Trophoblast cell (in vitro differentiated cells and primary cell): ENCODE results near the gene TENM4.

ENCODE experiments used
- DNase-seq, 2 donors: peaks; one replicate each; pipeline ENCODE4 v3.0.0-alpha.2; 2016
- H2AFZ ChIP-seq: 2 replicates; pipeline ENCODE4 v1.6.1; 2013; ENCODE audit warnings: low read length, moderate library complexity, mild to moderate bottlenecking; ENCODE audit not compliant: insufficient read depth, poor library complexity
- H2AK5ac ChIP-seq: 2 replicates; pipeline ENCODE4 v1.6.1; 2013; ENCODE audit warnings: mild to moderate bottlenecking, low read length
- H2BK120ac ChIP-seq: 2 replicates; pipeline ENCODE4 v1.6.1; 2013; ENCODE audit warnings: low read length, mild to moderate bottlenecking, moderate library complexity; ENCODE audit not compliant: insufficient read depth, poor library complexity
- H2BK12ac ChIP-seq: 2 replicates; pipeline ENCODE4 v1.6.1; 2013; ENCODE audit warnings: mild to moderate bottlenecking, low read length, moderate library complexity
- H2BK5ac ChIP-seq: 2 replicates; pipeline ENCODE4 v1.6.1; 2013; ENCODE audit warnings: low read length, low read depth, moderate library complexity, mild to moderate bottlenecking; ENCODE audit not compliant: poor library complexity
- H3K14ac ChIP-seq: 2 replicates; pipeline ENCODE4 v1.6.1; 2013; ENCODE audit warnings: mild to moderate bottlenecking, low read length
- H3K18ac ChIP-seq: 2 replicates; pipeline ENCODE4 v1.6.1; 2013; ENCODE audit warnings: mild to moderate bottlenecking, low read length
- H3K23ac ChIP-seq: 2 replicates; pipeline ENCODE4 v1.6.1; 2013; ENCODE audit warnings: low read length
- H3K27ac ChIP-seq: 2 replicates; pipeline ENCODE4 v1.5.1; 2013; ENCODE audit warnings: low read depth, mild to moderate bottlenecking, inconsistent platforms, low read length, moderate library complexity
- H3K27me3 ChIP-seq: 2 replicates; pipeline ENCODE4 v1.6.1; 2013; ENCODE audit warnings: inconsistent platforms, mild to moderate bottlenecking, low read length, moderate library complexity; ENCODE audit not compliant: insufficient read depth
- H3K36me3 ChIP-seq, 2 experiments: 1 replicate in 1 of 2; 2 replicates in 1 of 2; pipeline ENCODE4 v1.6.1; 2013; ENCODE audit warnings: low read length in 2 of 2, mild to moderate bottlenecking in 2 of 2, moderate library complexity in 1 of 2; ENCODE audit not compliant: insufficient read depth in 2 of 2, control insufficient read depth in 1 of 2
- H3K4ac ChIP-seq: 2 replicates; pipeline ENCODE4 v1.6.1; 2013; ENCODE audit warnings: low read depth, mild to moderate bottlenecking, low read length, moderate library complexity
- H3K4me1 ChIP-seq, 2 experiments: 1 replicate in 1 of 2; 2 replicates in 1 of 2; pipeline ENCODE4 v1.6.1; 2013; ENCODE audit warnings: low read length in 2 of 2, mild to moderate bottlenecking in 2 of 2, moderate library complexity in 1 of 2; ENCODE audit not compliant: insufficient read depth in 2 of 2, control insufficient read depth in 1 of 2
- H3K4me2 ChIP-seq: 2 replicates; pipeline ENCODE4 v1.6.1; 2013; ENCODE audit warnings: inconsistent platforms, mild to moderate bottlenecking, low read length, moderate library complexity
- H3K4me3 ChIP-seq: 2 replicates; pipeline ENCODE4 v1.5.1; 2013; ENCODE audit warnings: mild to moderate bottlenecking, low read depth, low read length, inconsistent platforms
- H3K79me1 ChIP-seq: one replicate; pipeline ENCODE4 v1.6.1; 2013; ENCODE audit warnings: low read length
- H3K79me2 ChIP-seq: 2 replicates; pipeline ENCODE4 v1.6.1; 2013; ENCODE audit warnings: low read length, mild to moderate bottlenecking; ENCODE audit not compliant: control insufficient read depth, insufficient read depth, poor library complexity
- H3K9ac ChIP-seq: 2 replicates; pipeline ENCODE4 v1.6.1; 2013; ENCODE audit warnings: mild to moderate bottlenecking, low read length
- H3K9me3 ChIP-seq: 2 replicates; pipeline ENCODE4 v1.6.1; 2013; ENCODE audit warnings: low read depth, mild to moderate bottlenecking, control low read depth, inconsistent platforms, low read length; ENCODE audit not compliant: insufficient read depth
- H4K12ac ChIP-seq: 2 replicates; pipeline ENCODE4 v1.6.1; 2013; ENCODE audit warnings: low read depth, mild to moderate bottlenecking, low read length, moderate library complexity
- H4K8ac ChIP-seq: 2 replicates; pipeline ENCODE4 v1.6.1; 2013; ENCODE audit warnings: low read depth, mild to moderate bottlenecking, low read length, moderate library complexity
- H4K91ac ChIP-seq: one replicate; pipeline ENCODE4 v1.6.1; 2013; ENCODE audit warnings: low read depth, mild to moderate bottlenecking, low read length, moderate library complexity
- WGBS: extraction: QIAGEN DNeasy Blood & Tissue Kit; methylation state at CpG from one replicate; pipeline ENCODE4 v1.1.7; 2013; ENCODE audit warnings: missing lambda C conversion rate; ENCODE audit not compliant: insufficient read length, insufficient coverage; ENCODE audit errors: extremely low coverage; 5-methylcytosine and 5-hydroxymethylcytosine counted together

Gene TENM4

DNA sequence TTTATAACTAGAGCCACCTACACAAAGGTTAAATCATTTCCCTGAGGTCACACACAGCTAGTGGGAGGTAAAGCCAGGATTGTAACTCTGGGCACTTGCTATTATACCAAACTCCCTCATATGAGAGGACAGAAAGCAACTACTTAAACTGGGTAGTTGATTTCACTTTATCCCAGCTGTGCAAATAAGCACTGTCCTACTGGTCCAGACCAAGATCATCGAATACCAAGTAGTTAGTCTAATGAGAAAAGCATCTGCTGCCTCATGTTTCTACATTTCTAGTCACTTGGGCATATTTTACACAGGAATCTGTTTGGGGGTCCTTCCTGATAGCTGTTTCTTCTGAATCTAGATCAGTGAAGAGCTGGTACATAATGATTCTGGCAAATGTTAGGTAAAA is 687.5 kb downstream of the TENM4 start:
- H3K4me1 ChIP-seq = no peaks in the 10 kb centered on the region
- H3K18ac ChIP-seq = no peak overlapping the region
- H4K8ac ChIP-seq = no peak overlapping the region
- no CpG with 5 or more reads among the region's 1 CpG for WGBS
- no peaks in the 10 kb centered on the region for H3K79me2 ChIP-seq
- H4K12ac ChIP-seq = no peak overlapping the region
- no peak overlapping the region for H2BK5ac ChIP-seq
- no peak overlapping the region for H3K4me2 ChIP-seq
- no peak overlapping the region for H2BK12ac ChIP-seq
- H3K36me3 ChIP-seq = peaks cover 21 to 46% of the 10 kb centered on the region in 2 experiments
- H2AFZ ChIP-seq = no peak overlapping the region
- no peak overlapping the region for H3K14ac ChIP-seq
- no peak overlapping the region for H3K23ac ChIP-seq
- no peak overlapping the region for H2BK120ac ChIP-seq
- H2AK5ac ChIP-seq = no peak overlapping the region
- no peak overlapping the region for H3K27ac ChIP-seq
- no peak overlapping the region for H3K4me3 ChIP-seq
- no peaks in the 10 kb centered on the region for H3K27me3 ChIP-seq
- H3K9ac ChIP-seq = no peak overlapping the region
- H3K79me1 ChIP-seq = no peaks in the 10 kb centered on the region
- no peaks in the 10 kb centered on the region for H3K9me3 ChIP-seq
- DNase-seq = no peak
- no peak overlapping the region for H4K91ac ChIP-seq
- H3K4ac ChIP-seq = no peak overlapping the region

- no peaks in the 10 kb centered on the region for H3K4me1 ChIP-seq
- no CpG with 5 or more reads among the region's 2 CpGs for WGBS
- no peak overlapping the region for H3K4ac ChIP-seq
- H3K4me3 ChIP-seq = no peak overlapping the region
- no peaks in the 10 kb centered on the region for H3K27me3 ChIP-seq
- H3K14ac ChIP-seq = no peak overlapping the region
- no peak overlapping the region for H4K8ac ChIP-seq
- H3K18ac ChIP-seq = no peak overlapping the region
- H3K79me1 ChIP-seq = no peaks in the 10 kb centered on the region
- H4K91ac ChIP-seq = no peak overlapping the region
- no peak overlapping the region for H2AFZ ChIP-seq
- no peak overlapping the region for H2BK5ac ChIP-seq
- peaks cover 20 to 45% of the 10 kb centered on the region in 2 experiments for H3K36me3 ChIP-seq
- no peak overlapping the region for H2AK5ac ChIP-seq
- H3K79me2 ChIP-seq = no peaks in the 10 kb centered on the region
- no peak overlapping the region for H4K12ac ChIP-seq
- H3K23ac ChIP-seq = no peak overlapping the region
- H3K9ac ChIP-seq = no peak overlapping the region
- no peak overlapping the region for H2BK120ac ChIP-seq
- H3K9me3 ChIP-seq = no peaks in the 10 kb centered on the region
- no peak overlapping the region for H3K27ac ChIP-seq
- H3K4me2 ChIP-seq = no peak overlapping the region
- no peak overlapping the region for H2BK12ac ChIP-seq
- no peak for DNase-seq
These were observed 688.3 kb downstream of the TENM4 start for GRCh38 chr11:78752494-78752893.

DNA sequence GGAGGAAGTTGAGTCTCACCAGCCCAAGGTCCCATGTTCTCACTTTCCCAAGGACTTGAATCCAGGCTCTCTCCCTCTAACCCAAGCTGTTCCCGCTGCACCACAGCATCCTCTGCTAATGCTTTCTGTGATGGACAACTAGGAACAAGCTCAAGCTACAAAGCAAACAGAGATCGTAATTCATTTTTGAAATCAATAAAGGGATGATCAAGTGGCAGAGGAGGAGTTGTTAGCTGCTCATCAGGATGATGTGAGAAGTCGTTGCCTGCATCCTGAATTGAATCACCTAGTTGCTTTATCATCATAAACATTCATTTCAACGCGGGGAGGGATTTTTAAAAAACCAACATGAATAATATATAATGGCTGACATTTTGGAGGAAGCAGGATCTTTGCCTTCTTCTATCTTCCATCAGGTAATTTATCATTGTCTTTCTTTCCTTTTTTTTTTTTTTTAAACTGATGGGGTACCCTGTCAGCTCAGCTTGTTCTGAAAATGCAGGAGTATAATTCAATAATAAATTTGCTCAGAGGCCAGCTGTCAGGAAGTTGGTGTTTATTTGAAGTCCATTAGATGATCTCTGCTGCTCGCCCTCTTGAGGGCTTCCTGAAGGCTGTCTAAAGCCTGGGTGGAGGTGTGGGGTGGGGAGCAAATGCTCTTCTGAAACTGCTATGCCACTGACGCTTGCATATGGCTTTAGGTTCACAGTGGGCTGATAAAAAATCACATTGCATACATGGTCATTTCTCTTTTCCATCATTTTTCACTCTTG is 691.7 kb downstream of the TENM4 start:
- Histone ChIP-seq H2BK120ac (no peak overlapping the region), H3K9me3 (peaks cover 2% of the 10 kb centered on the region), H4K12ac (no peak overlapping the region), H4K8ac (no peak overlapping the region), H3K27ac (no peak overlapping the region), H3K4me1 (no peaks in the 10 kb centered on the region), H2AK5ac (no peak overlapping the region), H2BK5ac (no peak overlapping the region), H2AFZ (no peak overlapping the region), H3K79me2 (no peaks in the 10 kb centered on the region), H3K79me1 (no peaks in the 10 kb centered on the region), H3K18ac (no peak overlapping the region), H4K91ac (no peak overlapping the region), H3K14ac (no peak overlapping the region), H3K9ac (no peak overlapping the region), H3K4ac (no peak overlapping the region), H3K36me3 (peaks cover 14 to 33% of the 10 kb centered on the region in 2 experiments), H3K27me3 (no peaks in the 10 kb centered on the region), H3K4me3 (no peak overlapping the region), H3K4me2 (no peak overlapping the region), H3K23ac (no peak overlapping the region), H2BK12ac (no peak overlapping the region)
- no peak for DNase-seq
- WGBS = no CpG with 5 or more reads among the region's 7 CpGs

DNA sequence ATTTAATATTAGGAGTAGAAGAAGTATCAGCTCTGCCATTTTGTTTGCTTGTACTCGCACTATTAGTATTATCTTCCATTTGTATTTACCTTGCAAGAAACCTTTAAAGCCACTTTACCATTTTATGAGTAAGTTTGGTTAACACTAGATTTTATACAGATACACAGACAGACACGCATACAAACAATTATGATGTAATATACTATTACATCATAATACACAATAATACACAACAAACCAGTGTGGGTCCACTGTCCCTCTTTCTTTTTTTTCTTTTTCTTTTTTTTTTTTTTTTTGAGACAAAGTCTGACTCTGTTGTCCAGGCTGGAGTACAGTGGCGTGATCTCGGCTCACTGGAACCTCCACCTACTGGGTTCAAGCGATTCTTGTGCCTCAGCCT is 695.9 kb downstream of the TENM4 start:
- Histone ChIP-seq H4K91ac (no peak overlapping the region), H3K9me3 (peaks cover 2% of the 10 kb centered on the region), H3K79me1 (no peaks in the 10 kb centered on the region), H3K27me3 (no peaks in the 10 kb centered on the region), H3K9ac (no peak overlapping the region), H2BK120ac (no peak overlapping the region), H2AFZ (no peak overlapping the region), H3K36me3 (peaks cover 15 to 24% of the 10 kb centered on the region in 2 experiments), H3K4me2 (no peak overlapping the region), H3K79me2 (no peaks in the 10 kb centered on the region), H3K4ac (no peak overlapping the region), H2AK5ac (no peak overlapping the region), H3K27ac (no peak overlapping the region), H3K14ac (no peak overlapping the region), H3K4me3 (no peak overlapping the region), H4K12ac (no peak overlapping the region), H4K8ac (no peak overlapping the region), H2BK12ac (no peak overlapping the region), H3K18ac (no peak overlapping the region), H3K4me1 (no peaks in the 10 kb centered on the region), H3K23ac (no peak overlapping the region), H2BK5ac (no peak overlapping the region)
- no peak for DNase-seq
- WGBS = no CpG with 5 or more reads among the region's 5 CpGs
